GM12872 (cell line): Measurements from ENCODE around the gene SDK1.

Experiments
- TF ChIP-seq, protein P1 (sequence below): IDR thresholded peaks from 3 replicates; pipeline ENCODE4 v1.5.1; 2011; ENCODE audit warnings: low read depth, mild to moderate bottlenecking, low read length, moderate library complexity; ENCODE audit not compliant: insufficient read depth

The SDK1 gene

DNA sequence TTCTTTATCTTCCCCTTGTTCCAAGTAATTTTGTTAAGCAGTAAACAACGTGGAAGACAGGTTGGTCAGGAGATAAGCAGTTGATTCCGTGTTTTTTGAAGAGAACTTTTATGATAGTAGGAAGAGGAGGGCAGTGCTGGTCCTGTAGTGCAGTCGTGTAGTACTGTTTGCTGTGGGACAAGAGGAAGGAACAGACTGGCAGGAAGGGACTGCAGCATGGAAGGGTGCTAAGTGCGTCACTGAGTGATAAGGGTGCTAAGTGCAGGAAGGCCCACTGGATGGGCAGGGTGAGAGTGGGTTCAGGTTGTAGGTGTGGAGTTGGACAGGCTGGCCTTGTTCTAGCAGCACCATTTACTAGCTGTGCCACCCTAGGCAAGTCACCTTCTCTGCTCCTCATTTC is 125.0 kb downstream of the SDK1 start:
- TF ChIP-seq, protein P1, sequence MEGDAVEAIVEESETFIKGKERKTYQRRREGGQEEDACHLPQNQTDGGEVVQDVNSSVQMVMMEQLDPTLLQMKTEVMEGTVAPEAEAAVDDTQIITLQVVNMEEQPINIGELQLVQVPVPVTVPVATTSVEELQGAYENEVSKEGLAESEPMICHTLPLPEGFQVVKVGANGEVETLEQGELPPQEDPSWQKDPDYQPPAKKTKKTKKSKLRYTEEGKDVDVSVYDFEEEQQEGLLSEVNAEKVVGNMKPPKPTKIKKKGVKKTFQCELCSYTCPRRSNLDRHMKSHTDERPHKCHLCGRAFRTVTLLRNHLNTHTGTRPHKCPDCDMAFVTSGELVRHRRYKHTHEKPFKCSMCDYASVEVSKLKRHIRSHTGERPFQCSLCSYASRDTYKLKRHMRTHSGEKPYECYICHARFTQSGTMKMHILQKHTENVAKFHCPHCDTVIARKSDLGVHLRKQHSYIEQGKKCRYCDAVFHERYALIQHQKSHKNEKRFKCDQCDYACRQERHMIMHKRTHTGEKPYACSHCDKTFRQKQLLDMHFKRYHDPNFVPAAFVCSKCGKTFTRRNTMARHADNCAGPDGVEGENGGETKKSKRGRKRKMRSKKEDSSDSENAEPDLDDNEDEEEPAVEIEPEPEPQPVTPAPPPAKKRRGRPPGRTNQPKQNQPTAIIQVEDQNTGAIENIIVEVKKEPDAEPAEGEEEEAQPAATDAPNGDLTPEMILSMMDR: no peak

DNA sequence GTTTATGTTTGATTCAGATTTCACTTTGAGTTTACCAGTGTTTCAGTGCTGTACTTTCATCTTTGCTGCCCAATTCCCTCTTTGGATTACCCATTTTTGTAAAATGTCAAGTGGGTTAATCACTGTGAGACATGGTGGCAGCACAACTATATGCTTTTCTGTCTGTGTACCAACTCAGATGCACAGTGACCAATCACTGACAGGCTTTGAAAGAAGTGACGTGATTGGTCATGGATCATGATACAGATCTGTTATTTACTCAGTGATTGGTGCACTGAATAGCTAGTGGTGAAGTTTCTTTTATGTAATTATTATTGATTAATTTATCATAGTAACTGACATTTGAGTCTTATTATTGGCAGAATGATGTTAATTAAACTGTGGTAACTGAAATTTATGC is 126.9 kb downstream of the SDK1 start:
- TF ChIP-seq, protein P1: no peak

DNA sequence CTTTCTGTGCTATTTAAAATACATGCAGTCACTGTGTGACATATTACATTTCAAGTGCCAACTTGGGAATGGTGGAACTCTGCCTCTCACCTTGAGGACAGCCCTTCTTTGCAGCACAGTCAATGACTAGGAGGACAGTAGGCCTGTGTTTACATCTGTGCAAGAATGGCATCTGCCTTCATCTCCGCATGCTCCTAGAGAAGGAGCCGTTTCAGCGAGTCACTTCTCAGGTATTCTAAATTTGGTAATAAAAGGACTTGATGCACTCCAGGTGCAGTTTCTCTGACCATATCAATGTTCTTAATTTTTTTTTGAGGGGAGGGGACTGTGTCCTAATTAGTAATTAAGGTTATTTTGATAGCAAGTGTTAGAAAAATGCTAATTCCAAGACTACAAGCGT is 128.9 kb downstream of the SDK1 start:
- TF ChIP-seq, protein P1: no peak

DNA sequence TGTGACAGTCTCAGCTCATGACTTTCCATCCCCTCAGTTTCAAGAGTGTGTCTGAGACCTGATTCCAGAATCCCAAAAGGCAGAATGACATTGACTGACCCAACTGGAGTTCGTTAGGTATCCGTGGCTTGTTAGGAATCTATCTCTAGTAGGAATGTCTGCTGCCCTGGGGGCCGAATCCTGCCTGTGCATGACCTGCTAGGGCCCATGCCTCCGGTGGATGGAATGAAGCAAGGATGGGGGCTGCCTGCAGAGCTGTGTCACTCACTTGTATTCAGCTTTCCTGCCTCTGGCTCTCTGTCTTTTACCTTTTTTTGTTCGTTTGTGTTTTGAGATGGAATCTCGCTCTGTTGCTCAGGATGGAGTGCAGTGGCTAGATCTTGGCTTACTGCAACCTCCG is 129.5 kb downstream of the SDK1 start:
- TF ChIP-seq, protein P1: no peak

DNA sequence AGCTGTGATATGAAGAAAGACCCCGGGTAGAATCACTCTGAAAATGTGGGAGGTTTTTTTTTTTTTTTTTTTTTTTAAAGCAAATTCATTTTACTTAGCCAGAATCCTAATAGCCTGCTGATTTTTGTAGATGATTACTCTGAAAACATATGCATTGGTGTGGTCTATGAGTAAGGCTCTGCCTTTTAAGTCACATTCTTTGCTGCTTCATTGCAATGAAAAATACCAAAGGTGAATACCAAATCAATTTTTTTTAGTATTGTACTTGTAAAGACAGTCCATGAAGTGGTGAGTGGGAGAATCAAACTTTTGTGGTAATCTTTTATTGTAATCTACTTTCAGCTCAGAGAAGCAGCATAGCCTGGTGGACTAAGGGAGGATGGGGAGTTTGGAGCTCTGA is 130.3 kb downstream of the SDK1 start:
- TF ChIP-seq, protein P1: no peak

DNA sequence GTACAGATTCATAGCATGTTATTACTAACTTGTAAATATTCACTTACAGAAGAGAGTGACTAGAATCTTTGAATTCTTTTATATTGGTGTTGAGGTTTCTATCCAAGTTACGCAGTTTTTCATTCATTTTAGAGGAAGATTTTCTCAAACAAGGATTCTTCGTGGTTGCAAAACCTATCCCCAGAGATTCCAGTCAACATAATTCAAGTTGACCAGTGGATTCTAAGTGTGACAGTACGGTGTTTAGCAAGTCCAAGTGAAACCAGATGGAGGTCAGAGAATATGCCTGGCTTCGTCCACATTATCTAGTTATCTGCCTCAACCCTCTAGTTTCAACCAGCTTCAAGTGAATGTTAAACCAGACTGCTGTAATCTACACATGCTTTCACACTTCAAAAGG is 131.9 kb downstream of the SDK1 start:
- TF ChIP-seq, protein P1: no peak

DNA sequence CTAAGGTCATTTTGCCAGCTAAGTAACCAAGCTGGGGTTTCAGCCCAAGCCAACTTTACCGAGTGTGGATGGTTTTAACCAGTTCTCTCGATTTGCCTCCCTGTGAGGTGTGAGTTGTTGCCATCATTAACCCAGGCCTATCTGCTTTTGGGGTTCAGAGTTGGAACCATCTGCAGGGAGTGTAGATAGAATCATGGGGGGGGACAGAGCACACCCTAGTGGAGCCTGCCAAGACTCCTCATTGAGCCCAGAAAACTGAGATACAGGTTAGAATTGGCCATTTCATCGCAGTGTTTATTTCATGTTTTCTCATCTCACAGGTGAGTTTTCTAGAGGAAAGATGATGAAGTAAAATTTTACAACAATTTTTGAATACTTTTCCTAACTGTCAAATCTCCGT is 133.6 kb downstream of the SDK1 start:
- TF ChIP-seq, protein P1: no peak

DNA sequence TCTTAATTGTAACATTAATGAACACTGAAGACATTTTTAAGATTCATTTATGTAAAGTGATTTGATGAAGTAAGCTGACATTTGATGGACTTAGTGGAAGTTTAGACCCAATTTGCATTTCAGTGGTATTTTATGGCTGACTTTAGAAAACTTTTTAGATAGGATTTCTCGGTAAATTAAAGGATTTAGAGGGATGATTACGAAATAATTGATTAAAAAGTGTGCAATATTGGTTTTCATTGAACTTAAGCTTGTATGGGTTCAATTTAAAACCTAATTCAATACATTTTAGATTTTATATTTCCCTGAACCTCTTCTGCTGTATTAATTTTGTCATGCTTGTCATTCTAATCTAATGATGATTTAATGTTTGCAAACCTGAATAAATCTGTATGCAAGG is 135.1 kb downstream of the SDK1 start:
- TF ChIP-seq, protein P1: no peak
